SH-SY5Y (cell line): ENCODE measurements around the gene SYNE2.

ENCODE experiments used
- GATA2 ChIP-seq: IDR thresholded peaks from 2 replicates; pipeline ENCODE4 v1.6.1; 2011; ENCODE audit warnings: mild to moderate bottlenecking, low read depth, low read length
- GATA3 ChIP-seq: IDR thresholded peaks from 2 replicates; pipeline ENCODE4 v1.6.1; 2011; ENCODE audit warnings: low read depth, mild to moderate bottlenecking, low read length, moderate library complexity

The SYNE2 gene

GRCh38 chr14:63852817-63853731 is at the start of gene SYNE2:
SYNE2 (plus strand) TSS chr14:63853004; CDS start chr14:63909149, 56,145 bp downstream.
- TF ChIP-seq GATA3 (no peak), GATA2 (no peak)

GRCh38 chr14:63833728-63834127 is 19.1 kb upstream of the SYNE2 start:
- TF ChIP-seq GATA2 (no peak), GATA3 (no peak)

GRCh38 chr14:63840981-63841380 is 11.8 kb upstream of the SYNE2 start:
- TF ChIP-seq GATA3, result no peak
- no peak for TF ChIP-seq GATA2

- TF ChIP-seq GATA2, result no peak
Observed at GRCh38 chr14:63843796-63844195, 9.0 kb upstream of the SYNE2 start.

- TF ChIP-seq GATA3 (no peak), GATA2 (no peak)
Observed at GRCh38 chr14:63848890-63849289, 3.9 kb upstream of the SYNE2 start.

- TF ChIP-seq GATA3, result no peak
- TF ChIP-seq GATA2, result no peak
Observed at GRCh38 chr14:63852271-63852816, 460 bp upstream of the SYNE2 start.

- no peak for TF ChIP-seq GATA3
- no peak for TF ChIP-seq GATA2
Observed at GRCh38 chr14:63853831-63854293, 1.1 kb downstream of the SYNE2 start.

- TF ChIP-seq GATA2 (no peak), GATA3 (no peak)
Observed at GRCh38 chr14:63854330-63854729, 1.5 kb downstream of the SYNE2 start.

GRCh38 chr14:63855281-63855680 is 2.5 kb downstream of the SYNE2 start:
- no peak for TF ChIP-seq GATA2
- no peak for TF ChIP-seq GATA3

GRCh38 chr14:63857466-63858030 is 4.7 kb downstream of the SYNE2 start:
- TF ChIP-seq GATA3 (no peak), GATA2 (no peak)

GRCh38 chr14:63860146-63860545 is 7.3 kb downstream of the SYNE2 start:
- TF ChIP-seq GATA2 (no peak), GATA3 (no peak)

GRCh38 chr14:63862163-63862562 is 9.4 kb downstream of the SYNE2 start:
- TF ChIP-seq GATA3 (no peak), GATA2 (no peak)

- no peak for TF ChIP-seq GATA2
Observed at GRCh38 chr14:63863004-63863403, 10.2 kb downstream of the SYNE2 start.

- no peak for TF ChIP-seq GATA2
Observed at GRCh38 chr14:63867933-63868921, 15.4 kb downstream of the SYNE2 start.

- no peak for TF ChIP-seq GATA3
- no peak for TF ChIP-seq GATA2
Observed at GRCh38 chr14:63874223-63874622, 21.4 kb downstream of the SYNE2 start.
